Measurements from ENCODE around the gene GALR2. TPM values are rescaled to one million over a fixed set of nuclear protein-coding genes. Genes with fewer than 3 reads are reported as not detected.

The GALR2 gene
- total RNA-seq, 1 experiment from 2014 or later = 0.61 TPM

GRCh38 chr17:76086384-76086783 lies 11.8 kb downstream of the GALR2 start:
- CTCF ChIA-PET = interaction anchor here (0.5 to 0.6 kb wide), 2 partner anchors 233 to 657 kb away, joined by 3 to 5 read pairs; no protein-coding TSS in a partner anchor
- no peaks in the 10 kb centered on the region for H3K9me3 Mint-ChIP-seq (ENCODE audit: low read depth, unreplicated experiment)
- no peak for DNase-seq
- H3K4me3 Mint-ChIP-seq (ENCODE audit: low read depth, unreplicated experiment) = no peak overlapping the region
- no peaks in the 10 kb centered on the region for H3K4me1 Mint-ChIP-seq (ENCODE audit: low read depth, unreplicated experiment)
- TF ChIP-seq, protein P1, sequence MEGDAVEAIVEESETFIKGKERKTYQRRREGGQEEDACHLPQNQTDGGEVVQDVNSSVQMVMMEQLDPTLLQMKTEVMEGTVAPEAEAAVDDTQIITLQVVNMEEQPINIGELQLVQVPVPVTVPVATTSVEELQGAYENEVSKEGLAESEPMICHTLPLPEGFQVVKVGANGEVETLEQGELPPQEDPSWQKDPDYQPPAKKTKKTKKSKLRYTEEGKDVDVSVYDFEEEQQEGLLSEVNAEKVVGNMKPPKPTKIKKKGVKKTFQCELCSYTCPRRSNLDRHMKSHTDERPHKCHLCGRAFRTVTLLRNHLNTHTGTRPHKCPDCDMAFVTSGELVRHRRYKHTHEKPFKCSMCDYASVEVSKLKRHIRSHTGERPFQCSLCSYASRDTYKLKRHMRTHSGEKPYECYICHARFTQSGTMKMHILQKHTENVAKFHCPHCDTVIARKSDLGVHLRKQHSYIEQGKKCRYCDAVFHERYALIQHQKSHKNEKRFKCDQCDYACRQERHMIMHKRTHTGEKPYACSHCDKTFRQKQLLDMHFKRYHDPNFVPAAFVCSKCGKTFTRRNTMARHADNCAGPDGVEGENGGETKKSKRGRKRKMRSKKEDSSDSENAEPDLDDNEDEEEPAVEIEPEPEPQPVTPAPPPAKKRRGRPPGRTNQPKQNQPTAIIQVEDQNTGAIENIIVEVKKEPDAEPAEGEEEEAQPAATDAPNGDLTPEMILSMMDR (IDR thresholded peaks at IDR 0.05; ENCODE audit: unreplicated experiment) = no peak
- BruUV-seq (replicated peaks) = no TSS peak
- intact Hi-C loops (cut with micrococcal nuclease; ENCODE audit: unreplicated experiment) = no loop called here
- peaks cover 20% of the 10 kb centered on the region for H3K36me3 Mint-ChIP-seq (ENCODE audit: insufficient read depth, unreplicated experiment)
- no peaks in the 10 kb centered on the region for H3K27me3 Mint-ChIP-seq (ENCODE audit: unreplicated experiment)
- no peak overlapping the region for H3K27ac Mint-ChIP-seq (ENCODE audit: unreplicated experiment)

GRCh38 chr17:76087531-76087930 lies 12.9 kb downstream of the GALR2 start:
- intact Hi-C loops (cut with micrococcal nuclease; ENCODE audit: unreplicated experiment) = no loop called here
- H3K9me3 Mint-ChIP-seq (ENCODE audit: low read depth, unreplicated experiment) = no peaks in the 10 kb centered on the region
- H3K4me3 Mint-ChIP-seq (ENCODE audit: low read depth, unreplicated experiment) = no peak overlapping the region
- no peaks in the 10 kb centered on the region for H3K27me3 Mint-ChIP-seq (ENCODE audit: unreplicated experiment)
- H3K36me3 Mint-ChIP-seq (ENCODE audit: insufficient read depth, unreplicated experiment) = peaks cover 16% of the 10 kb centered on the region
- CTCF ChIA-PET = no interaction called here
- no peak for DNase-seq
- H3K27ac Mint-ChIP-seq (ENCODE audit: unreplicated experiment) = no peak overlapping the region
- no peaks in the 10 kb centered on the region for H3K4me1 Mint-ChIP-seq (ENCODE audit: low read depth, unreplicated experiment)
- TF ChIP-seq, protein P1 (IDR thresholded peaks at IDR 0.05; ENCODE audit: unreplicated experiment) = no peak
- BruUV-seq (replicated peaks) = no TSS peak

GRCh38 chr17:76088041-76088867 lies 13.7 kb downstream of the GALR2 start:
- H3K4me1 Mint-ChIP-seq (ENCODE audit: low read depth, unreplicated experiment) = no peaks in the 10 kb centered on the region
- intact Hi-C loops (cut with micrococcal nuclease; ENCODE audit: unreplicated experiment) = no loop called here
- no peak overlapping the region for H3K4me3 Mint-ChIP-seq (ENCODE audit: low read depth, unreplicated experiment)
- no peaks in the 10 kb centered on the region for H3K9me3 Mint-ChIP-seq (ENCODE audit: low read depth, unreplicated experiment)
- H3K27me3 Mint-ChIP-seq (ENCODE audit: unreplicated experiment) = no peaks in the 10 kb centered on the region
- TF ChIP-seq, protein P1 (IDR thresholded peaks at IDR 0.05; ENCODE audit: unreplicated experiment) = no peak
- BruUV-seq (replicated peaks) = no TSS peak
- H3K36me3 Mint-ChIP-seq (ENCODE audit: insufficient read depth, unreplicated experiment) = peaks cover 19% of the 10 kb centered on the region
- no peak for DNase-seq
- CTCF ChIA-PET = no interaction called here
- H3K27ac Mint-ChIP-seq (ENCODE audit: unreplicated experiment) = no peak overlapping the region

- BruUV-seq (replicated peaks) = no TSS peak
- intact Hi-C loops (cut with micrococcal nuclease; ENCODE audit: unreplicated experiment) = no loop called here
- Mint-ChIP-seq H3K4me3 (ENCODE audit: low read depth, unreplicated experiment) (no peak overlapping the region), H3K27me3 (ENCODE audit: unreplicated experiment) (no peaks in the 10 kb centered on the region), H3K36me3 (ENCODE audit: insufficient read depth, unreplicated experiment) (peaks cover 16% of the 10 kb centered on the region), H3K9me3 (ENCODE audit: low read depth, unreplicated experiment) (no peaks in the 10 kb centered on the region), H3K27ac (ENCODE audit: unreplicated experiment) (no peak overlapping the region), H3K4me1 (ENCODE audit: low read depth, unreplicated experiment) (no peaks in the 10 kb centered on the region)
- no peak for DNase-seq
- CTCF ChIA-PET = no interaction called here
- TF ChIP-seq, protein P1 (IDR thresholded peaks at IDR 0.05; ENCODE audit: unreplicated experiment) = no peak
These were observed 14.4 kb downstream of the GALR2 start for GRCh38 chr17:76088868-76089576.
